HCT116 (cell line): ENCODE measurements around the gene CHCHD10. TPM values are rescaled to one million over a fixed set of nuclear protein-coding genes. Genes with fewer than 3 reads are reported as not detected.

Experiments
- ATAC-seq: fragments of 200-7000 bp; cut with Tn5 transposase; 2 replicates; pipeline ENCODE4 v1.9.1; 2020; ENCODE audit warnings: mild to moderate bottlenecking, moderate library complexity
- BruUV-seq: library from RNA; stranded (reverse); fragments of 400-500 nt; replicated peaks from 2 replicates; lab custom pipeline; 2021; lab: Mats Ljungman, UMichigan
- CTCF ChIA-PET: fragments of 300-600 bp; sonication (Branson Sonifier 250); formaldehyde crosslinking; loops from one replicate; lab custom pipeline; 2021; ENCODE audit warnings: antibody characterized with exemption; lab: Charles Lee
- POLR2A ChIA-PET: fragments of 300-600, 350-600 bp; sonication (Branson Sonifier 250); formaldehyde crosslinking; loops from one replicate; lab custom pipeline; 2021; ENCODE audit warnings: antibody characterized with exemption; lab: Charles Lee
- RAD21 ChIA-PET, 2 experiments: fragments of 300-600 bp; sonication (Branson Sonifier 250); formaldehyde crosslinking; loops; one replicate each; lab custom pipeline; 2023; ENCODE audit warnings: low total read pairs in 2 of 2; ENCODE audit not compliant: uncharacterized antibody in 2 of 2, unreplicated experiment in 2 of 2, low non-redundant PET in 1 of 2; lab: Charles Lee
- DNase-seq: peaks from one replicate; pipeline ENCODE4 v3.0.0-alpha.2; 2010; ENCODE audit warnings: low read depth, low spot score
- H2AFZ ChIP-seq: fragments of 200-600 bp; shearing (Covaris generic), sonication (generic); 2 replicates; pipeline ENCODE4 v1.6.1; 2017; ENCODE audit warnings: low read depth, mixed run types, mixed read lengths, antibody characterized with exemption, low read length; ENCODE audit not compliant: poor library complexity, severe bottlenecking
- H3K27ac ChIP-seq: 2 replicates; pipeline ENCODE4 v1.5.1; 2012; ENCODE audit warnings: low read depth, low read length
- H3K27me3 ChIP-seq: fragments of 200-600 bp; sonication (generic); 2 replicates; pipeline ENCODE4 v1.6.1; 2016; ENCODE audit warnings: mixed run types, low read length, mixed read lengths; ENCODE audit not compliant: insufficient read depth
- H3K36me3 ChIP-seq, 2 experiments: fragments of 200-500 bp in 1 of 2; fragments of 200-600 bp in 1 of 2; sonication (Bioruptor generic) in 1 of 2; sonication (generic) in 1 of 2; 2 replicates each; pipeline versions ENCODE4 v1.5.1 to v1.6.1; 2014 to 2016; ENCODE audit warnings: low read length in 2 of 2, inconsistent platforms in 1 of 2, mixed read lengths in 1 of 2, mixed run types in 1 of 2; ENCODE audit not compliant: insufficient read depth in 2 of 2, control insufficient read depth in 1 of 2
- H3K4me1 ChIP-seq, 2 experiments: fragments of 200-600 bp in 1 of 2; sonication (generic) in 1 of 2; 2 replicates each; pipeline versions ENCODE4 v1.5.1 to v1.6.1; 2012 to 2017; ENCODE audit warnings: low read length in 2 of 2, inconsistent platforms in 1 of 2, mild to moderate bottlenecking in 1 of 2, mixed read lengths in 1 of 2, mixed run types in 1 of 2, moderate library complexity in 1 of 2; ENCODE audit not compliant: insufficient read depth in 2 of 2, control insufficient read depth in 1 of 2
- H3K4me2 ChIP-seq: fragments of 200-600 bp; sonication (generic); 2 replicates; pipeline ENCODE4 v1.6.1; 2017; ENCODE audit warnings: mixed run types, low read length, mixed read lengths
- H3K4me3 ChIP-seq, 2 experiments: fragments of 200-600 bp in 1 of 2; sonication (generic) in 1 of 2; replicated peaks in 1 of 2; 2 replicates each; pipeline ENCODE4 v1.5.1; 2011 to 2016; ENCODE audit warnings: low read length in 2 of 2, control low read depth in 1 of 2, low read depth in 1 of 2, mild to moderate bottlenecking in 1 of 2, mixed read lengths in 1 of 2, mixed run types in 1 of 2
- H3K79me2 ChIP-seq: fragments of 200-600 bp; sonication (generic); 2 replicates; pipeline ENCODE4 v1.6.1; 2017; ENCODE audit warnings: mild to moderate bottlenecking, mixed run types, low read length, moderate library complexity, mixed read lengths; ENCODE audit not compliant: insufficient read depth
- H3K9ac ChIP-seq: fragments of 200-600 bp; sonication (generic); 2 replicates; pipeline ENCODE4 v1.6.1; 2016; ENCODE audit warnings: low read length, mixed read lengths
- H3K9me2 ChIP-seq: fragments of 200-600 bp; sonication (generic), shearing (Covaris generic); 2 replicates; pipeline ENCODE4 v1.6.1; 2017; ENCODE audit warnings: mixed run types, mild to moderate bottlenecking, moderate library complexity; ENCODE audit not compliant: insufficient read depth
- H3K9me3 ChIP-seq, 2 experiments: fragments of 200-500 bp in 1 of 2; fragments of 200-600 bp in 1 of 2; sonication (Bioruptor generic) in 1 of 2; sonication (generic) in 1 of 2; 2 replicates each; pipeline ENCODE4 v1.6.1; 2014 to 2017; ENCODE audit warnings: low read length in 2 of 2, mixed read lengths in 2 of 2, inconsistent platforms in 1 of 2, low read depth in 1 of 2, mild to moderate bottlenecking in 1 of 2, mixed run types in 1 of 2, moderate library complexity in 1 of 2; ENCODE audit not compliant: control insufficient read depth in 1 of 2, insufficient read depth in 1 of 2
- H4K20me1 ChIP-seq: fragments of 200-600 bp; sonication (generic), shearing (Covaris generic); 2 replicates; pipeline ENCODE4 v1.6.1; 2017; ENCODE audit warnings: mixed run types, mild to moderate bottlenecking, moderate library complexity; ENCODE audit not compliant: insufficient read depth
- ATF3 ChIP-seq: IDR thresholded peaks from 2 replicates; pipeline ENCODE4 v1.6.1; 2012
- CBX3 ChIP-seq: IDR thresholded peaks from 2 replicates; pipeline ENCODE4 v1.6.1; 2012; ENCODE audit warnings: low read depth
- ELF1 ChIP-seq: IDR thresholded peaks from 2 replicates; pipeline ENCODE4 v1.6.1; 2012; ENCODE audit warnings: low read depth, borderline replicate concordance
- MAX ChIP-seq: IDR thresholded peaks from 2 replicates; pipeline ENCODE4 v1.6.1; 2012
- POLR2A ChIP-seq: IDR thresholded peaks from 2 replicates; pipeline ENCODE4 v1.7.0; 2011; ENCODE audit warnings: borderline replicate concordance; ENCODE audit not compliant: insufficient read depth, insufficient read length; ENCODE audit errors: extremely low read depth
- RAD21 ChIP-seq: IDR thresholded peaks from 2 replicates; pipeline ENCODE4 v1.6.1; 2012; ENCODE audit warnings: low read depth, mild to moderate bottlenecking
- REST ChIP-seq: IDR thresholded peaks from 2 replicates; pipeline ENCODE4 v1.6.1; 2012; ENCODE audit warnings: low read depth
- SIN3A ChIP-seq: IDR thresholded peaks from 2 replicates; pipeline ENCODE4 v1.6.1; 2012; ENCODE audit warnings: low read depth
- SRF ChIP-seq: IDR thresholded peaks from 2 replicates; pipeline ENCODE4 v1.6.1; 2012; ENCODE audit warnings: low read depth
- intact Hi-C: fragments of 100-400 bp; cut with micrococcal nuclease; formaldehyde crosslinking; loops from 2 replicates; pipeline ENCODE4 v1.10.0; 2022
- total RNA-seq: library from RNA; stranded (reverse); gene quantifications from one replicate; pipeline ENCODE4 v1.2.1, GENCODE V29; 2021; ENCODE audit not compliant: unreplicated experiment
- TF ChIP-seq, protein P1 (sequence below), 3 experiments: fragments of 200-600 bp in 1 of 3; sonication (generic) in 1 of 3; IDR thresholded peaks in 2 of 3; conservative IDR thresholded peaks in 1 of 3; 2 replicates each; pipeline ENCODE4 v1.5.1; 2012 to 2017; ENCODE audit warnings: low read depth in 2 of 3, low read length in 2 of 3, antibody characterized with exemption in 1 of 3, borderline replicate concordance in 1 of 3, control low read depth in 1 of 3, mild to moderate bottlenecking in 1 of 3, mixed read lengths in 1 of 3, mixed run types in 1 of 3, moderate library complexity in 1 of 3; ENCODE audit not compliant: insufficient read depth in 1 of 3

CHCHD10 gene
- total RNA-seq, 1 experiment from 2014 or later: 279 TPM

DNA sequence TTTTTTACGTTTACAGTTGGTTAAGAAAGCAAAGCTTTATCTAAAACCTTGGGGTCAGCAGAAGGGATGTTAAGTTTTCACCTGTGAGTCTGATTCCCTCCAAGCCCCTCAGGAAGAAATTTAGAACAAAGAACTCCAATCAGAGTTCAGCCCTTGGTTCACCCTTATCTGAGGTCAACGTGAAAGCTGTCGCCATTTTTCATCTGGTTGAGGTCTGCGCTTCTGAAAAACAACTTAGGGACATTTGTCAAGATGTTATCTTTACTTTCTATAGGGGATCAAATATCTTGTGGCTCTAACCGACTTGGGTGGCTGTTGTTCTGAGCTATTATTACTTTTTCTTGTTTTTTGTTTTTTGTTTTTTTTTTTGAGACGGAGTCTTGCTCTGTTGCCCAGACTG is 46.9 kb downstream of the CHCHD10 start:
- Histone ChIP-seq H3K4me1 (peaks cover 12 to 26% of the 10 kb centered on the region in 2 experiments), H3K4me3 (no peak overlapping the region), H3K4me2 (no peak overlapping the region), H2AFZ (no peak overlapping the region), H3K9ac (no peak overlapping the region), H3K27ac (no peak overlapping the region), H3K27me3 (no peaks in the 10 kb centered on the region), H4K20me1 (no peaks in the 10 kb centered on the region), H3K36me3 (no peaks in the 10 kb centered on the region), H3K79me2 (peaks cover 13% of the 10 kb centered on the region), H3K9me2 (no peaks in the 10 kb centered on the region), H3K9me3 (no peaks in the 10 kb centered on the region)
- CTCF ChIA-PET: no interaction called here
- intact Hi-C loops: no loop called here
- TF ChIP-seq SIN3A: no peak
- TF ChIP-seq CBX3: no peak
- TF ChIP-seq SRF: no peak
- TF ChIP-seq ATF3: no peak
- TF ChIP-seq, protein P1, sequence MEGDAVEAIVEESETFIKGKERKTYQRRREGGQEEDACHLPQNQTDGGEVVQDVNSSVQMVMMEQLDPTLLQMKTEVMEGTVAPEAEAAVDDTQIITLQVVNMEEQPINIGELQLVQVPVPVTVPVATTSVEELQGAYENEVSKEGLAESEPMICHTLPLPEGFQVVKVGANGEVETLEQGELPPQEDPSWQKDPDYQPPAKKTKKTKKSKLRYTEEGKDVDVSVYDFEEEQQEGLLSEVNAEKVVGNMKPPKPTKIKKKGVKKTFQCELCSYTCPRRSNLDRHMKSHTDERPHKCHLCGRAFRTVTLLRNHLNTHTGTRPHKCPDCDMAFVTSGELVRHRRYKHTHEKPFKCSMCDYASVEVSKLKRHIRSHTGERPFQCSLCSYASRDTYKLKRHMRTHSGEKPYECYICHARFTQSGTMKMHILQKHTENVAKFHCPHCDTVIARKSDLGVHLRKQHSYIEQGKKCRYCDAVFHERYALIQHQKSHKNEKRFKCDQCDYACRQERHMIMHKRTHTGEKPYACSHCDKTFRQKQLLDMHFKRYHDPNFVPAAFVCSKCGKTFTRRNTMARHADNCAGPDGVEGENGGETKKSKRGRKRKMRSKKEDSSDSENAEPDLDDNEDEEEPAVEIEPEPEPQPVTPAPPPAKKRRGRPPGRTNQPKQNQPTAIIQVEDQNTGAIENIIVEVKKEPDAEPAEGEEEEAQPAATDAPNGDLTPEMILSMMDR (IDR thresholded peaks at IDR 0.05 in 2 of 3, conservative IDR thresholded peaks at IDR 0.05 in 1 of 3; ENCODE audit: borderline replicate concordance in 1 of 3, insufficient read depth in 1 of 3, low read depth in 2 of 3, low read length in 2 of 3): no peak
- TF ChIP-seq POLR2A: no peak
- no peak for TF ChIP-seq REST
- TF ChIP-seq MAX: no peak
- TF ChIP-seq RAD21: no peak
- no peak for TF ChIP-seq ELF1
- ATAC-seq: no peak
- BruUV-seq: no TSS peak
- RAD21 ChIA-PET: no interaction called here
- POLR2A ChIA-PET: no interaction called here
- no peak for DNase-seq
